Measurements from ENCODE around the gene ANKRD66.
A peak's percentile ranks its signal among the peaks of the same experiment; 100 is the strongest.

ANKRD66 gene

GRCh38 chr6:46719099-46719498 is 27.6 kb upstream of the ANKRD66 start:
- Mint-ChIP-seq H3K4me3 (no peak overlapping the region), H3K27ac (no peak overlapping the region), H3K4me1 (no peaks in the 10 kb centered on the region), H3K27me3 (ENCODE audit: low read depth) (peaks cover 3% of the 10 kb centered on the region), H3K36me3 (ENCODE audit: low read depth) (no peaks in the 10 kb centered on the region), H3K9me3 (no peaks in the 10 kb centered on the region)
- TF ChIP-seq, protein P1, sequence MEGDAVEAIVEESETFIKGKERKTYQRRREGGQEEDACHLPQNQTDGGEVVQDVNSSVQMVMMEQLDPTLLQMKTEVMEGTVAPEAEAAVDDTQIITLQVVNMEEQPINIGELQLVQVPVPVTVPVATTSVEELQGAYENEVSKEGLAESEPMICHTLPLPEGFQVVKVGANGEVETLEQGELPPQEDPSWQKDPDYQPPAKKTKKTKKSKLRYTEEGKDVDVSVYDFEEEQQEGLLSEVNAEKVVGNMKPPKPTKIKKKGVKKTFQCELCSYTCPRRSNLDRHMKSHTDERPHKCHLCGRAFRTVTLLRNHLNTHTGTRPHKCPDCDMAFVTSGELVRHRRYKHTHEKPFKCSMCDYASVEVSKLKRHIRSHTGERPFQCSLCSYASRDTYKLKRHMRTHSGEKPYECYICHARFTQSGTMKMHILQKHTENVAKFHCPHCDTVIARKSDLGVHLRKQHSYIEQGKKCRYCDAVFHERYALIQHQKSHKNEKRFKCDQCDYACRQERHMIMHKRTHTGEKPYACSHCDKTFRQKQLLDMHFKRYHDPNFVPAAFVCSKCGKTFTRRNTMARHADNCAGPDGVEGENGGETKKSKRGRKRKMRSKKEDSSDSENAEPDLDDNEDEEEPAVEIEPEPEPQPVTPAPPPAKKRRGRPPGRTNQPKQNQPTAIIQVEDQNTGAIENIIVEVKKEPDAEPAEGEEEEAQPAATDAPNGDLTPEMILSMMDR (IDR thresholded peaks at IDR 0.05; ENCODE audit: unreplicated experiment in 3 of 3), result no peak

DNA sequence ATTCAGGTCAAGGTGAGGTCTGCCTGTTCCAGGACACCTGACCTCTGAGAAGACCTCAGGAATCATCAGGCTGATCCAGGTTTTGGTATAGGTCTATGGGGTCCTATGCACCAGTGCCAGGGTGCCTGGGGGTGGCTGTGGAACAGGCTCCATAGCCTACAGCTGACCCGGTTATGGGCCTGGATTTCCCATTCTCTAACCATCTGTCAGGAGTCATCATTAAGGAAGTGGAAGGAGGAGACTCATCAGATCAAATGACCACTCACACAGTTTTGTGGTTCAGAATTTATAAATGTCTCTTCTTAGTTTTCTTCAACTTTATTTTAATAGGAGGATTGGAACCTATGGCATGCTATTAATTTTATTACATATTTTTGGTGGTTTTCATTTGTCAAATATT is 26.3 kb upstream of the ANKRD66 start:
- H3K4me1 Mint-ChIP-seq, result no peaks in the 10 kb centered on the region
- peaks cover 3% of the 10 kb centered on the region for H3K27me3 Mint-ChIP-seq (ENCODE audit: low read depth)
- no peak overlapping the region for H3K4me3 Mint-ChIP-seq
- H3K9me3 Mint-ChIP-seq, result no peaks in the 10 kb centered on the region
- no peak overlapping the region for H3K27ac Mint-ChIP-seq
- no peaks in the 10 kb centered on the region for H3K36me3 Mint-ChIP-seq (ENCODE audit: low read depth)
- TF ChIP-seq, protein P1 (IDR thresholded peaks at IDR 0.05; ENCODE audit: unreplicated experiment in 3 of 3), result no peak

- Mint-ChIP-seq H3K27ac (no peak overlapping the region), H3K9me3 (no peaks in the 10 kb centered on the region), H3K36me3 (ENCODE audit: low read depth) (no peaks in the 10 kb centered on the region), H3K27me3 (ENCODE audit: low read depth) (peaks cover 22% of the 10 kb centered on the region), H3K4me1 (no peaks in the 10 kb centered on the region), H3K4me3 (no peak overlapping the region)
- TF ChIP-seq, protein P1 (IDR thresholded peaks at IDR 0.05; ENCODE audit: unreplicated experiment in 3 of 3), result no peak
Measured at GRCh38 chr6:46729787-46730326, 16.9 kb upstream of the ANKRD66 start.

DNA sequence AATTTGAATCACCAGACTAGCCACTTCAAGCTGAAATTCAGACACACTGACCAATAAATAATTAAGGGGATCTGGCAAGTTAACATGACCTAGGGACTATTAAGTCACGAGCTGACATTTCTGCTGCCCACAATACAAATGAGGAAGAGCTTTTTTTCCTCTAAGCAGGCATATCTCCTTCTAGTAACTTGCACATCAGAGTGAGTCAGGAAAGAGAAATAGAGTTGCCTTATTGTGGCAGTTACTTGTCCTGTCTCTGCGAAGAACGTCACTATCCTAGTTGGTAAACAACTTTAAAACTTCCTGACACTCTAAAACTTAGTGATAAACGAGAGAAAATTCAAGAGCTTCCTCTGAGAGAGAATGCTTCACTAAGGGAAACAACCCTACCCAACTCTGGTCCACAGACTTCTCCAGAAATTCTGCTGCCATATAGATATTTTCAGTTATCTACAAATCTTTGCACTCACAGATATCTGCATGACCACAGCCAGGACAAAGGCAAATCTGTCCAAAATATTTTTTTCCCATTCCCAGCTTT is 15.7 kb upstream of the ANKRD66 start:
- H3K36me3 Mint-ChIP-seq (ENCODE audit: low read depth), result no peaks in the 10 kb centered on the region
- H3K27ac Mint-ChIP-seq, result no peak overlapping the region
- TF ChIP-seq, protein P1 (IDR thresholded peaks at IDR 0.05; ENCODE audit: unreplicated experiment in 3 of 3), result no peak
- peaks cover 30% of the 10 kb centered on the region for H3K27me3 Mint-ChIP-seq (ENCODE audit: low read depth)
- no peaks in the 10 kb centered on the region for H3K4me1 Mint-ChIP-seq
- H3K4me3 Mint-ChIP-seq, result no peak overlapping the region
- no peaks in the 10 kb centered on the region for H3K9me3 Mint-ChIP-seq

GRCh38 chr6:46733341-46733801 is 13.4 kb upstream of the ANKRD66 start:
- Mint-ChIP-seq H3K4me1 (no peaks in the 10 kb centered on the region), H3K27ac (peak overlapping the region in 1 of 3 experiments; percentile 46), H3K9me3 (no peaks in the 10 kb centered on the region), H3K27me3 (ENCODE audit: low read depth) (peaks cover 50% of the 10 kb centered on the region), H3K4me3 (peak overlapping the region; percentile 83 to 87 (median 83)), H3K36me3 (ENCODE audit: low read depth) (no peaks in the 10 kb centered on the region)
- TF ChIP-seq, protein P1 (IDR thresholded peaks at IDR 0.05; ENCODE audit: unreplicated experiment in 3 of 3), result no peak

All from nephron (organoid).